ENCODE results near the gene GALNT10. TPM values are rescaled to one million over a fixed set of nuclear protein-coding genes. Genes with fewer than 3 reads are reported as not detected.

Gene GALNT10
- total and polyA plus RNA-seq, 2 of the 4 experiments (the other 2 are of a cell fraction), result 46.2 to 67.0 TPM

- Histone ChIP-seq H3K4me2 (ENCODE audit: low read depth, low read length) (peak overlapping the region; percentile 38), H3K4ac (ENCODE audit: low read depth, low read length) (peak overlapping the region; percentile 29; the same call in 1 of the 2 replicates), H3K9me1 (ENCODE audit: insufficient read depth, low read length) (peaks cover 25% of the 10 kb centered on the region), H3K36me3 (ENCODE audit: control insufficient read depth, insufficient read depth, low read length) (no peaks in the 10 kb centered on the region), H4K20me1 (ENCODE audit: insufficient read depth, low read length) (peaks cover 4% of the 10 kb centered on the region; the same call in 1 of the 2 replicates), H3K23ac (ENCODE audit: low read depth, low read length) (0 out of 2 replicates have a peak overlapping the region, but pooled peaks have one; percentile 5), H3K27ac (ENCODE audit: insufficient read depth, low read length) (peak overlapping the region; percentile 18; the same call in 1 of the 2 replicates), H2BK15ac (ENCODE audit: low read depth, low read length) (no peak overlapping the region), H3K14ac (replicated peaks; ENCODE audit: low read depth, low read length) (0 out of 2 replicates have a peak overlapping the region, but pooled peaks have one; percentile 21), H2BK20ac (ENCODE audit: low read depth, low read length) (no peak overlapping the region; the same call in 1 of the 2 replicates), H2AFZ (replicated peaks; ENCODE audit: low read length, poor library complexity) (no peak overlapping the region), H3K27me3 (ENCODE audit: control insufficient read depth, insufficient read depth, low read length) (no peaks in the 10 kb centered on the region), H3K18ac (ENCODE audit: low read depth, low read length) (peak overlapping the region; percentile 63; the same call in 1 of the 2 replicates), H2AK5ac (ENCODE audit: low read depth, low read length) (no peak overlapping the region), H3K79me1 (ENCODE audit: low read depth in 1 of 2, low read length in 2 of 2) (peaks cover 11 to 59% of the 10 kb centered on the region in 2 experiments; a peak in 3 of 4 replicates), H3K9me3 (ENCODE audit: control insufficient read depth, insufficient read depth, low read length) (no peaks in the 10 kb centered on the region), H3K56ac (ENCODE audit: extremely low read depth, insufficient read depth, low read length) (no peak overlapping the region), H3K4me3 (ENCODE audit: insufficient read depth, low read depth, low read length) (no peak overlapping the region), H2BK120ac (ENCODE audit: low read depth, low read length) (no peak overlapping the region; the same call in 1 of the 2 replicates), H4K8ac (ENCODE audit: low read depth in 2 of 2, low read length in 2 of 2) (peak overlapping the region in 1 of 2 experiments; percentile 22; a peak in 2 of 4 replicates), H2AK9ac (replicated peaks; ENCODE audit: low read depth, low read length, poor library complexity) (no peak overlapping the region), H4K91ac (ENCODE audit: insufficient read depth, low read depth, low read length) (no peak overlapping the region), H3K4me1 (ENCODE audit: control insufficient read depth, insufficient read depth, low read length) (peaks cover 27% of the 10 kb centered on the region), H4K5ac (ENCODE audit: low read depth, low read length) (no peak overlapping the region; the same call in 1 of the 2 replicates), H2BK5ac (ENCODE audit: low read depth, low read length, poor library complexity, severe bottlenecking) (peak overlapping the region; percentile 51), H3K9ac (ENCODE audit: low read depth, low read length) (no peak overlapping the region)
- POLR2A ChIA-PET (ENCODE audit: unreplicated experiment), result no interaction called here
- intact Hi-C loops (cut with micrococcal nuclease), result loop anchor here (2.0 to 5.0 kb wide), 2 partner anchors 78 to 116 kb away; no protein-coding TSS in a partner anchor
- in situ Hi-C loops (cut with MboI; ENCODE audit: low sequenced_read_pairs), result no loop called here
- no TSS peak for BruUV-seq (replicated peaks)
- no peak for DNase-seq
- CTCF ChIA-PET, result interaction anchor here (0.8 to 2.0 kb wide), 3 partner anchors 32 to 129 kb away, joined by 3 to 4 read pairs (median 4); no protein-coding TSS in a partner anchor
- no CpG with 5 or more reads among the region's 5 CpGs for whole genome bisulfite sequencing, 2 experiments (ENCODE audit: extremely low coverage in 2 of 2, insufficient read length in 1 of 2)
- dilution Hi-C loops (cut with HindIII; ENCODE audit: low sequenced_read_pairs, unreplicated experiment), result no loop called here
- TF ChIP-seq ELK1 (IDR thresholded peaks at IDR 0.05; ENCODE audit: borderline replicate concordance, low read depth, low read length) (no peak), BHLHE40 (IDR thresholded peaks at IDR 0.05; ENCODE audit: low read depth, low read length) (no peak), MXI1 (IDR thresholded peaks at IDR 0.05; ENCODE audit: borderline replicate concordance, low read depth, low read length) (no peak), USF2 (IDR thresholded peaks at IDR 0.05; ENCODE audit: low read depth, low read length) (no peak), RCOR1 (IDR thresholded peaks at IDR 0.05; ENCODE audit: insufficient replicate concordance, low read length) (no peak), MAZ (IDR thresholded peaks at IDR 0.05; ENCODE audit: borderline replicate concordance, low read depth, low read length) (no peak), CEBPB (IDR thresholded peaks at IDR 0.05; ENCODE audit: low read depth, low read length) (no peak), RAD21 (IDR thresholded peaks at IDR 0.05; ENCODE audit: low read length) (no peak), CTCF (conservative IDR thresholded peaks at IDR 0.05; ENCODE audit: low read depth, low read length) (no peak)
- ATAC-seq (ENCODE audit: low read depth), result peak; percentile 53
These were observed 85.9 kb downstream of the GALNT10 start for GRCh38 chr5:154276261-154276972.

Data from IMR-90 (cell line).